ENCODE measurements around the gene CLN6. TPM values are rescaled to one million over a fixed set of nuclear protein-coding genes. Genes with fewer than 3 reads are reported as not detected.
"Not testable (repeated sequence)": the region's sequence is repeated elsewhere in the genome, so short reads cannot be mapped to it uniquely, and the experiment has no call there.

CLN6 gene
- total RNA-seq, 1 donor from 2014 or later = 43.0 TPM

GRCh38 chr15:68213991-68214837 lies 15.3 kb downstream of the CLN6 start:
- peak; percentile 47 for DNase-seq (ENCODE audit: extremely low spot score, unreplicated experiment)
- no peak overlapping the region for H3K4me3 Mint-ChIP-seq
- no peaks in the 10 kb centered on the region for H3K27me3 Mint-ChIP-seq
- TF ChIP-seq, protein P1, sequence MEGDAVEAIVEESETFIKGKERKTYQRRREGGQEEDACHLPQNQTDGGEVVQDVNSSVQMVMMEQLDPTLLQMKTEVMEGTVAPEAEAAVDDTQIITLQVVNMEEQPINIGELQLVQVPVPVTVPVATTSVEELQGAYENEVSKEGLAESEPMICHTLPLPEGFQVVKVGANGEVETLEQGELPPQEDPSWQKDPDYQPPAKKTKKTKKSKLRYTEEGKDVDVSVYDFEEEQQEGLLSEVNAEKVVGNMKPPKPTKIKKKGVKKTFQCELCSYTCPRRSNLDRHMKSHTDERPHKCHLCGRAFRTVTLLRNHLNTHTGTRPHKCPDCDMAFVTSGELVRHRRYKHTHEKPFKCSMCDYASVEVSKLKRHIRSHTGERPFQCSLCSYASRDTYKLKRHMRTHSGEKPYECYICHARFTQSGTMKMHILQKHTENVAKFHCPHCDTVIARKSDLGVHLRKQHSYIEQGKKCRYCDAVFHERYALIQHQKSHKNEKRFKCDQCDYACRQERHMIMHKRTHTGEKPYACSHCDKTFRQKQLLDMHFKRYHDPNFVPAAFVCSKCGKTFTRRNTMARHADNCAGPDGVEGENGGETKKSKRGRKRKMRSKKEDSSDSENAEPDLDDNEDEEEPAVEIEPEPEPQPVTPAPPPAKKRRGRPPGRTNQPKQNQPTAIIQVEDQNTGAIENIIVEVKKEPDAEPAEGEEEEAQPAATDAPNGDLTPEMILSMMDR (conservative IDR thresholded peaks at IDR 0.05) = no peak
- no peaks in the 10 kb centered on the region for H3K4me1 Mint-ChIP-seq (ENCODE audit: unreplicated experiment)
- H3K27ac Mint-ChIP-seq = no peak overlapping the region
- H3K36me3 Mint-ChIP-seq = peaks cover 17% of the 10 kb centered on the region
- no peaks in the 10 kb centered on the region for H3K9me3 Mint-ChIP-seq

GRCh38 chr15:68213491-68213845 lies 16.1 kb downstream of the CLN6 start:
- not testable (repeated sequence) for H3K27me3 Mint-ChIP-seq; H3K4me1 Mint-ChIP-seq (ENCODE audit: unreplicated experiment); H3K4me3 Mint-ChIP-seq; H3K27ac Mint-ChIP-seq; H3K9me3 Mint-ChIP-seq
- peaks cover 17% of the 10 kb centered on the region for H3K36me3 Mint-ChIP-seq
- peak; percentile 24 for DNase-seq (ENCODE audit: extremely low spot score, unreplicated experiment)

- H3K4me1 Mint-ChIP-seq (ENCODE audit: unreplicated experiment) = no peaks in the 10 kb centered on the region
- H3K27ac Mint-ChIP-seq = no peak overlapping the region
- peaks cover 8% of the 10 kb centered on the region for H3K36me3 Mint-ChIP-seq
- TF ChIP-seq, protein P1 (conservative IDR thresholded peaks at IDR 0.05) = no peak
- H3K9me3 Mint-ChIP-seq = no peaks in the 10 kb centered on the region
- no peaks in the 10 kb centered on the region for H3K27me3 Mint-ChIP-seq
- no peak overlapping the region for H3K4me3 Mint-ChIP-seq
- DNase-seq (ENCODE audit: extremely low spot score, unreplicated experiment) = peak; percentile 66
Observed at GRCh38 chr15:68211656-68212320, 17.7 kb downstream of the CLN6 start.

- TF ChIP-seq, protein P1 (conservative IDR thresholded peaks at IDR 0.05) = peak; percentile 83
- H3K9me3 Mint-ChIP-seq = no peaks in the 10 kb centered on the region
- DNase-seq (ENCODE audit: extremely low spot score, unreplicated experiment) = peak; percentile 82
- H3K4me3 Mint-ChIP-seq = no peak overlapping the region
- no peaks in the 10 kb centered on the region for H3K27me3 Mint-ChIP-seq
- no peak overlapping the region for H3K27ac Mint-ChIP-seq
- H3K4me1 Mint-ChIP-seq (ENCODE audit: unreplicated experiment) = peaks cover 5% of the 10 kb centered on the region
- H3K36me3 Mint-ChIP-seq = peaks cover 4% of the 10 kb centered on the region
Observed at GRCh38 chr15:68210821-68211655, 18.5 kb downstream of the CLN6 start.

DNA sequence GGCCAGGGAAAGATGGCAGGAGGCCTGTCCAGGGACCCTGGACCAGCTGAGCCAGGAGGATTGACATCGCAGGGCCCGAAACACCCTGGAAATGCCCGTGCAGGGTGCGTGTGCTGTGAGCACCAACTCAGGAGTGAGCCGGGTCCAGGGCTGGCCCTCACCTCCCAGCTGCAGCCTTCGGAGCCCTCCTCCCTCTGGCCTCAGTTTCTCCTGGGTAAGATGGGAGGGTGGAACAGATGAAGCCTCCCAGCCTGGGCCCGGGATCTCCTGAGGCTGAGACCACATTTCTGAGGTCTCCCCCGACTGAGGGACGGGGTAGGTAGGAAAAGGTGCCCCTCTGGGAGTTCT lies 19.1 kb downstream of the CLN6 start:
- peaks cover 4% of the 10 kb centered on the region for H3K36me3 Mint-ChIP-seq
- no peaks in the 10 kb centered on the region for H3K9me3 Mint-ChIP-seq
- no peaks in the 10 kb centered on the region for H3K27me3 Mint-ChIP-seq
- H3K4me3 Mint-ChIP-seq = no peak overlapping the region
- TF ChIP-seq, protein P1 (conservative IDR thresholded peaks at IDR 0.05) = no peak
- peaks cover 10% of the 10 kb centered on the region for H3K4me1 Mint-ChIP-seq (ENCODE audit: unreplicated experiment)
- H3K27ac Mint-ChIP-seq = no peak overlapping the region
- DNase-seq (ENCODE audit: extremely low spot score, unreplicated experiment) = no peak
